ENCODE results near the gene PCF11.
A peak's percentile ranks its signal among the peaks of the same experiment; 100 is the strongest.

The PCF11 gene

GRCh38 chr11:83156144-83156995, 561 bp upstream of the PCF11 start:
- peak; percentile 100 for DNase-seq (ENCODE audit: low read depth in 2 of 2)

GRCh38 chr11:83157594-83158356, 844 bp downstream of the PCF11 start:
- no peak for DNase-seq (ENCODE audit: low read depth in 2 of 2)

- DNase-seq (ENCODE audit: low read depth in 2 of 2) = no peak
Measured at GRCh38 chr11:83158357-83158786, 1.4 kb downstream of the PCF11 start.

GRCh38 chr11:83158965-83159901, 2.3 kb downstream of the PCF11 start:
- DNase-seq (ENCODE audit: low read depth in 2 of 2) = no peak

- no peak for DNase-seq (ENCODE audit: low read depth in 2 of 2)
Measured at GRCh38 chr11:83159902-83160865, 3.3 kb downstream of the PCF11 start.

- DNase-seq (ENCODE audit: low read depth in 2 of 2) = no peak
Measured at GRCh38 chr11:83161610-83162199, 4.8 kb downstream of the PCF11 start.

- no peak for DNase-seq (ENCODE audit: low read depth in 2 of 2)
Measured at GRCh38 chr11:83162377-83162776, 5.4 kb downstream of the PCF11 start.

GRCh38 chr11:83166193-83166866, 9.4 kb downstream of the PCF11 start:
- no peak for DNase-seq (ENCODE audit: low read depth in 2 of 2)

GRCh38 chr11:83168756-83169155, 11.8 kb downstream of the PCF11 start:
- DNase-seq (ENCODE audit: low read depth in 2 of 2) = no peak

- no peak for DNase-seq (ENCODE audit: low read depth in 2 of 2)
Measured at GRCh38 chr11:83170865-83171264, 13.9 kb downstream of the PCF11 start.

GRCh38 chr11:83172551-83172950, 15.6 kb downstream of the PCF11 start:
- DNase-seq (ENCODE audit: low read depth in 2 of 2) = no peak

- DNase-seq (ENCODE audit: low read depth in 2 of 2) = no peak
Measured at GRCh38 chr11:83174008-83174407, 17.1 kb downstream of the PCF11 start.

- no peak for DNase-seq (ENCODE audit: low read depth in 2 of 2)
Measured at GRCh38 chr11:83175815-83176214, 18.9 kb downstream of the PCF11 start.

- DNase-seq (ENCODE audit: low read depth in 2 of 2) = no peak
Measured at GRCh38 chr11:83181815-83182214, 24.9 kb downstream of the PCF11 start.

GRCh38 chr11:83185767-83186166, 28.8 kb downstream of the PCF11 start:
- no peak for DNase-seq (ENCODE audit: low read depth in 2 of 2)

- no peak for DNase-seq (ENCODE audit: low read depth in 2 of 2)
Measured at GRCh38 chr11:83187465-83187864, 30.5 kb downstream of the PCF11 start.

GRCh38 chr11:83191491-83191890, 34.6 kb downstream of the PCF11 start:
- no peak for DNase-seq (ENCODE audit: low read depth in 2 of 2)

- DNase-seq (ENCODE audit: low read depth in 2 of 2) = no peak
Measured at GRCh38 chr11:83191986-83192385, 35.1 kb downstream of the PCF11 start.

GRCh38 chr11:83192606-83193245, 35.8 kb downstream of the PCF11 start:
- DNase-seq (ENCODE audit: low read depth in 2 of 2) = no peak
